ENCODE measurements around the gene MAP3K14.

- no peak for TF ChIP-seq POLR2A (IDR thresholded peaks at IDR 0.05)
- TF ChIP-seq CTCF (IDR thresholded peaks at IDR 0.05) = no peak
Observed at GRCh38 chr17:45222289-45222995, 94.4 kb downstream of the MAP3K14 start.

Measured in thyroid gland (tissue), 4 donors.